ENCODE data around the gene ANKLE2.
A peak's percentile ranks its signal among the peaks of the same experiment; 100 is the strongest.

ANKLE2 gene

DNA sequence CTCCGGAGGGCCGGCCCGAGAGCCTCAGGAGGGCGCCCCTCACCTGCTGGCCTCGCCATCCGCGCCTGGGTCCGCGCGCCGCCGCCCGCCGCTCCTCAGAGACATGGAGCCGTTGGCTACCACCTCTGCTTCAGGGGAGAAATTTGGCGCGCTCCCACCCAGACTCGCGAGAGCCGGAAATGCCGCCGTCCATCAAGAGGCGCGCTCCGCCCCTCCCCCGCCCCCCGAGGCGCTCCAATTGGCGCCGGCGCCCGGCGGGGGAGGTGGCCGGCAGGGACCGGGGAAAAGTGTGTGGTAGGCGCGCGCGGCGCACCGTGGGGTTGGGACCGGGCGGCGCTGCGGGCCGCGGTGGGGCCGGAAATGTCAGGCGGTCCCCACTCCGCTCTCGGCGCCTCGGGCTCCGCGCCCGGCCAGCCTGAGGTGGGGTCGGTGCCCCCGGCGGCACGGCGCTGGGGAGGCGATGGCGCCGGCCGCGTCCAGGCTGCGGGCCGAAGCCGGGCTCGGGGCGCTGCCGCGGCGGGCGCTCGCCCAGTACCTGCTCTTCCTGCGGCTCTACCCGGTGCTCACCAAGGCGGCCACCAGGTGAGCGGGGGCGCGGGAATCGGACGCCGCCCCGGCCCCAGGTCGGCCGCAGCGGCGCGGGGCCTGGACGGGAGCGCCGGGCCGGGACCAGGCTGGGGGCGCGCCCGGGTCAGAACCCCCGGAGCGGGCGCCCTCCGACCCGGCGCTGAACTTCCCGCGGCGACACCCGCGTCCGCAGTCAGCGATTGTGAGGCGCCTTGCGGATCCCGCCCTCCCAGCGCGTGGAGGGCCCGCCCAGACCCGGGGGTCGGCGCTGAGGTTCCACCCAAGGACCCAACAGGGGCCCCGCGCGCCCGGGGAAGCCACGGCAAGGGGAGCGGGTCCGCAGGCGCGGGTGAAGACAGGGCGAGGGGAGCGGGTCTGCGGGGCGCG, 74.1 kb downstream of the ANKLE2 start, which contains the start of the genes POLE and PXMP2:
Gene POLE, minus strand, starts transcription at position 132 of the 954 bp plus-strand sequence. Its CDS starts 27 bp downstream, at position 105.
Gene PXMP2, plus strand, starts transcription at position 377 of the 954 bp plus-strand sequence. Its CDS starts 84 bp downstream, at position 461.
- peak; percentile 91 for DNase-seq (ENCODE audit: low spot score)

DNA sequence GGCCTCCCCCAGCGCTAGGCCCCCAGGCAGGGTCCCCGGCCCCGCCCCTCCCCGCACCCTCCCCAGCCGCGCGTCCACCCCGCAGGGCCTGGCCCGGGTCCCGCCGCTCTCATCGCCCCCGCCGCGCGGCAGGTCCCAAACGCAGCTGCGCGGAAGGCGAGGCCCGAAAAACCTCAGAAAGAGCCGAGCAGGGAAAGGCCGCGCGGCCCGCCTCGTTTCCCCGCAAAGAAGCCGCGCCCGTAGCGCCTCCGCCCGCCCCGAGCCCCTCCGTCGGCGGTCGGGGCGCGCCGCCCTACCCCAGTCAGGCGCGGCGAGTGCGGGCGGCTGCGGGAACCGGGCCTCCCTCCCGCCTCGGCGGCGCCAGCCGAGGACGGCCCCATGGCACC, 74.8 kb downstream of the ANKLE2 start:
- no peak for DNase-seq (ENCODE audit: low spot score)

GRCh38 chr12:132685400-132685799, 76.2 kb downstream of the ANKLE2 start:
- DNase-seq (ENCODE audit: low spot score) = no peak

DNA sequence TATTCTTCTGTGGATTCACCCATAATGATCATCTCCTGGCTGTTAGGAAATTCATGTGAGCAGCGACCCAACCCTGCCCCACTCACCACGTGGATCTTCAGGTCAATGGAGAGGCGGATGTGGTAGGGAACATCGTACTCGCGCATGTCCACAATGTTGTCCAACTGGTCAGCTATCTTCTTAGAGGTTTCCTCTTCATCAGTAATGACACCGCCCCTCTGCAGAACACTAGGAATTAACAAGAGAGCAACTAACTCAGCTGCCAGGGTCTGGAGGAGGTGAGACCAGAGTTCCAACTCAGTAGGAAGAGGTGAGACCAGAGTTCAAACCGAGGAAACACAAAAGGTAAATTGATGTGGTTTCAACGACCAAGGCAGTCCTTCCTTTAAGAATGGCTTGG, 84.1 kb downstream of the ANKLE2 start:
- no peak for DNase-seq (ENCODE audit: low spot score)

- no peak for DNase-seq (ENCODE audit: low spot score)
Observed at GRCh38 chr12:132675757-132676432, 85.7 kb downstream of the ANKLE2 start.

All from putamen (tissue), 1 donor.